ENCODE results near the gene PDE2A. TPM values are rescaled to one million over a fixed set of nuclear protein-coding genes. Genes with fewer than 3 reads are reported as not detected.

The PDE2A gene
- total RNA-seq, 2 donors from 2014 or later, result 33.0 to 38.8 TPM

DNA sequence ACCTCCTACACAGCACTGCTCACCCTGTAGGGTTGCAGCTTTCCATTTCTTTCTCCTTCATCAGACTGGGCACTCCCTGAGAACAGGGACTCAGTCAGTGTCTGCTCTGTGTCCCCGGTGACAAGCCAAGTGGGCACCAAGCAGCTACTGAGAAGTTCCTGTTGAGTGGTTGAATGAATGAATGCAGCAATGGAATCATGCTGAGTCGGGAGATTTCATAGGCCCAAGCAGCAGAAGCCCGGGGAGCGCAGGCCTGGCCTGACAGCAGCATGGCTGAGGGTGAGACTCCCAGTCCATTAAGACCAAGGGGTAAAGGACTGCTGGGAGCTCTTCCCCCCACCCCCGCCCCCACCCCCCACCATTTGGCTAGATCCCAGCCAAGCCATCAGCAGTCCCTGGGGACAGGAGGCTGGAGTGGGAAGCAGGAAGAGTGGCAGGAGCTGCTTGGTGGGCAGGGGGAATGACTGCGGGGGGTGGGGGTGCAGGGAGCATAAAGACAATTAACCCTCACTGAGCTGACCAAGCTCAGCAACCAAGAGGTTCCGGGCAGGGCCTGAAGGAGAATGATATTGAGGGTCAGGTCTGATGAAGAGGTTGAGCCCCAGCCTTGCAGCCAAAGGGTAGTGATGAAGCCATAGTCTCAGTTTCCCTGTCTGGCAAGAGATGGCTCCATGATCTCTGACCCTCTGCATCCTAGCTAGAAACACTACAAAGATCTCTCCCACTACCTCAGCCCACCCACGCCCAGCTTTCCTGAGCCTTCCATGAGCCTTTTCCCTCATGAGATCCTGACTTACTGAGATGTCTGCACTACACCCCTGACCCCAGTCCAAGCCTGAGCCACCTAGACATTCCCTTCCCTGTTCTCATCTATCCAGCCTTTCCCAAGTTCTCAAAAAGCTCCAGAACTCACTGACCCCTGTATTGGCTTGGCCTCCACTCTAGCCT lies 2.8 kb downstream of the PDE2A start:
- DNase-seq (ENCODE audit: low spot score), result no peak
- intact Hi-C loops (cut with DNase I), result loop anchor here in 1 of 2 donors (10.0 kb wide), 1 partner anchor 197 kb away; no protein-coding TSS in a partner anchor

DNA sequence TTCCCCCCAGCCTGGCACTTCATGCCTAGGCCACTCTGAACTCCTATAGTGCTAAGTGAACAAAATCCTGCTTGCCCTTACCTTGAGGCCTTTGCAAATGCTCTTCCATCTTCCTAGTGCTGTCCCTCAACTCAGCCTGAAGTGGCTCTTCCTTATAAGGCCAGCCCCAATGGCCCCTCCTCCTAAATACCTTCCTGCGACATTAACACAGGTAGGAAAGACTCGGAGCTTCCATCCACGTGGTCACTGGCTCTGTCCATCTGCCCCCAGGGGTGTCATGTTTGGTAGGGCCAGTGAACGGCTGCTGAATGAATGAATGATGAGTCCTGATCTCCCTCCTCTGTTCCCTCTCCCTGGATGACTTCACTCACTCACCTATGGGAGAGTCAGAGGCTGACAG lies 4.2 kb downstream of the PDE2A start:
- intact Hi-C loops (cut with DNase I), result loop anchor here in 1 of 2 donors (10.0 kb wide), 1 partner anchor 195 kb away; no protein-coding TSS in a partner anchor
- DNase-seq (ENCODE audit: low spot score), result no peak

DNA sequence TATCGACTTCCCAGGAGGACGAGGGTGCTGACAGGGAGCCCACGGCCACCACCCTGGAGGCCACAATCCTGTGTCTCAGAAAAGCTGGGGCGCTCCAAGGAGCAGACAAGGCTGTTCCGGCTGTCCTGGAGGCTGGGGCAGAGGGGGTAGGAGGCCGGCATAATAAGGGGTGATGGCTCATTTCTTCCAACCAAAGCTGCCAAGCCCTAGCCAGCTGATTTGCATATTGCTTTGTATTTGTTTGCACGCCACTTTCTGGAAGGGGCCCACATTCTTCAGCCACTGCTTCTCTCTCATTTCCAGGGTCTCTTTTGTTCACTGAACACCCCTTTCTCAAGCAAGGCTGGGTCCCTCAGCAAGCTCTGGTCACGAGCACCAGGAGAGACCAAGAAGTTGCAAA lies 4.7 kb downstream of the PDE2A start:
- intact Hi-C loops (cut with DNase I), result no loop called here
- DNase-seq (ENCODE audit: low spot score), result no peak

DNA sequence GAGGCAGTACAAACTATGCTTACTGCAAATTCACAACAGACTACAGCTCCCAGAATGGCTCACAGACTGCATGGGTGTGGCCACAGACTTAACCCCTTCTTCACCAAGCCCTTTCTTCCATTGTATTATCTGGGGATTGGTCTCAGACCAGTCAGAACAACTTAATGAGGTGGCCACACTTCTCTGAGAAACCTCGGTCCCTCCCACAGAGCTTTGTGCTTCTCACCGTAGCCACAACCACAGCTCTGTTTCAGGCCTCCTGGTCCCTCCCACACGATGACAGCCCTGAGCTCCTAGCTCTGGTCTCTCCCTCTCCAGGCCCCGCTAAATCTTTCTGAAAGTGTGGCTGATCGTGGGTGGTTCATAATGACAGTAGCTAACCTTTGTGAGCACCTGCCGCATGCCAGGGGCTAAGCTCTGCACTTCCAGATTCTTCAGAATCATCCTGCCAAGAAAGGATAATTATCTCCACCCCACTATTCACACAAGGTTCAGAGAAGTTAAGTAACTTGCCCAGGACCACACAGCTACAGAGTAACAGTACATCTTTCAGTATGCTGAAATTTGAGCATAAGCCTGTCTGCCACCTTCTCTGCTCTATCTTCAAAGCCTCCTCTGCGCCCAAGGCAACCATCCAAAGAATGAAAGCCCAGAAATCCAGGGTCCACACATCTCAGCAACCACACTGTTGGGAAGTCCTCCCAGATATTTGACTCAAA lies 5.4 kb downstream of the PDE2A start:
- no peak for DNase-seq (ENCODE audit: low spot score)
- intact Hi-C loops (cut with DNase I), result no loop called here

DNA sequence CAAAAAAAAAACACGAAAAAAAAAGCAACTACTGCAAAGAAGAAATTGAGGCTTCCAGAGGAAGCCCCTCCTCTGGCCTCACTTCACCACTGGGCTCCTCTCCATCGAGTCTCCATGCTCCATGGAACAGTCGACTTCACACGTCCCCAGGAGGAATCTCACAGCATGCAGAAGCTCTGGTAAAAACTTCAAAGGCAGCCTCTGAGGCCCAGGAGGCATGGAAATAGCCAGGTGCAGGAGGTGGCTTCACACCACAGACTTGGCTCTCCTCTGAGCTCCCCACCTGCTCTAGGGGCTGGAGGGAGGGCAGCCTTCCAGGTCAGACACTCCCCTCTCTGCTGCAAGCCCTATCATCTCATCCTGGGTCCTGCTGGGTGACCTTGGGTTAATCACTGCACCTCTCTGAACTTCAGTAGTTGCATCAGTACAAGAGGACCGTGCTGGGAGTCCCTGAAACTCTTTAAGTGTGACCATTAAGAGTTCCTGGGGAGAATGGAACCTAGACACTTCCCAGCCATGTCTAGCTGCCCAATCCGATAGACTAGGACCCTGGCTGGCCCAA lies 8.2 kb downstream of the PDE2A start:
- intact Hi-C loops (cut with DNase I), result loop anchor here in 1 of 2 donors (2.0 kb wide), 1 partner anchor 43 kb away; no protein-coding TSS in a partner anchor
- no peak for DNase-seq (ENCODE audit: low spot score)

DNA sequence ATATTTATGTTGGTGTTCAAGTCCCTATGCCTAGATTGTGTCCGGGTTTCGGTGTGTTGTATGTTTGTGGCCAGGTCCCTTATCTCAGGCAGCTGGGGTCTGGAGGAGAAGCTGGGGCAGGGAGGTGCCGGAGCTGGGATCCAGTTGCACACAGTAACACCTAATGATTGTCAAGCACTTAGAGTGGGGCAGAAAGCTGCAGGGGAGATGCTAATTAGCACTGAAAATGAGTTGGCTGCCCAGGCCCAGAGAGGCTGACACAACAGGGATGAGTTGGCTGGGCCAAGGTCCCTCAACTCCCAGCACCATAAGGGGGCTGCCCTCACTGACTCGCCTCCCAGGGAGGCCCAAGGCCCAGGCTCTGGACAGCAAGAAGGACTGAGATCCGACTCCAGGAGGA lies 12.2 kb downstream of the PDE2A start:
- intact Hi-C loops (cut with DNase I), result no loop called here
- no peak for DNase-seq (ENCODE audit: low spot score)

DNA sequence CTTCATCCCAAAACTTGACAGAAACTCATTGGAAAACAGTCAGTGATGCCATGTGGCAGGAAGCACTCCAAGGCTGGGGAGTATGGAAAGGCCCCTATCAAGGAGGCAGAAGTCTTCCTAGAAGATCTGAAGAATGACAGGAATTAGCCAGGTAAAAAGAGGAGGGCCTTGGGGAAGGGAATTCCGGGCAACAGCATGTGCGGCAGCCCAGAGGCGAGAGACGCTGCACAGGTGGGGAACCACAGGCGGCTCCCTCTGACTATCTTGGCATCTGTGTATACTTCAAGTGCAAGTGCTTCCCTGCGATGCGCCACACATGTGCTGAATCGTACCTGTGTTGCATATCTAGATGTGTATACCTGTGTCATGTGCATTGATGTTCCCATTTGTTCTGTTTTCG lies 12.7 kb downstream of the PDE2A start:
- DNase-seq (ENCODE audit: low spot score), result no peak
- intact Hi-C loops (cut with DNase I), result no loop called here

DNA sequence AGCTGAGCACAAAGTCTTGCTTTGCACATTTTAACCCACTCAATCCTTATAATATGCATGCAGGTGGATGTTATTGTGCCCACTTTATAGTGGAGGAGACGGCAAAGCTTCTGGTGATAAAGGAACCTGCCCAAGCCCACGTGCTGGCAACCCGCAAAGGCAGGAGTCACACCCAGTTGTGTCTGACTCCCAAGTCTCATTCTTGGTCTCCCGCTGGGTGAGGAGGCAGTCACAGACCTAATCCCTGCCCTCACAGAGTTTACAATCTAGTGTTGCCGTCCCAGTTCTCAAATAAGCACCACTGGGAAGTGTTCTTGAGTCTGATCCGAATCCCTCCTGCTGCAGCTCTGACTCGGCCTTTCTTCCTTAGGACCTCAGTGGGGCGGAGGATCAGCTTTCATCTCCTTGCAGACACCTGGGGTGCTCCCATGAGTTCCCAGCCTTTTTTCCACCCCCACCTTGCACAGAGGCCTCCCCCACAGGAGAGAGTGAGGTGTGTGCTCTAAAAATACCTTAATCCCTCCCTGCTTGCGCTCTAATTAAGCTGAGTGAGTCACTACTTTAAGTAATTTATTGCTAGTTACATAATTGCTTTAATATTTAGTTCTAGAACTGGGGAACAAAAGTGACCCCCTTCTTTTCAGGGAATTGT lies 15.1 kb downstream of the PDE2A start:
- intact Hi-C loops (cut with DNase I), result loop anchor here in 1 of 2 donors (10.0 kb wide), 1 partner anchor 174 kb away; no protein-coding TSS in a partner anchor
- no peak for DNase-seq (ENCODE audit: low spot score)

DNA sequence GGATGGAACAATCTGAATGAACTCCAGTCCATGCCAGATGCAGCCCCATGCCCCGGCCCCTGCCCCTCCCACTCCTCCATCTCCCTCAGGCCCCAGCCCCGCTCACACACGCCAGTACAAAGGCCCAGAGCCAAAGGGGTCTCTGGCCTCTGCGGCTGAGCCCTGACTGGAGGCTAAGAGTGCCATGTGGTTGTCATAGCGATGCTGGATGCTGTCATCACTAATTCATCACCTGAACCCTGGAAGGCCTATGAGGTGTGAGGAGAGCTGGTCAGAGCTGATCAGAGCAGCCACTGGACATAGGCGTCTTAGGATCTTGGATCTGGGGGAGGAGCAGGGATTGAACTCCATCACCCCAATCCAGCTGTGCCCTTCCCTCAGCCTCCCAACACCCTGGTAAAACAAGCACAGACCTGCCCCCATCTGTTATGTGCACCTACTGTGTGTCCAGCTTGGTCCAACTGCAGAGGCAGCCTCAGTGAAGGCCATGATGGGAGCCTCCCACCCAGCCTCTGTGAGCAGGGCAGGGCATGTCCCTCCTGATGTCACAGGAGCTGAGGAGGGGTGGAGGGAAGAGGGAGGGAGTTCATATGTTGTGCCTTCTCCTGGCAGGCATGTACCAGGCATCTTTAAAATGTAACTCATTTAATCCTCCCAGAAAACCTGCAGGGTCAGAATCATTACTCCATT lies 16.7 kb downstream of the PDE2A start:
- intact Hi-C loops (cut with DNase I), result loop anchor here in 1 of 2 donors (10.0 kb wide), 1 partner anchor 173 kb away; no protein-coding TSS in a partner anchor
- no peak for DNase-seq (ENCODE audit: low spot score)

DNA sequence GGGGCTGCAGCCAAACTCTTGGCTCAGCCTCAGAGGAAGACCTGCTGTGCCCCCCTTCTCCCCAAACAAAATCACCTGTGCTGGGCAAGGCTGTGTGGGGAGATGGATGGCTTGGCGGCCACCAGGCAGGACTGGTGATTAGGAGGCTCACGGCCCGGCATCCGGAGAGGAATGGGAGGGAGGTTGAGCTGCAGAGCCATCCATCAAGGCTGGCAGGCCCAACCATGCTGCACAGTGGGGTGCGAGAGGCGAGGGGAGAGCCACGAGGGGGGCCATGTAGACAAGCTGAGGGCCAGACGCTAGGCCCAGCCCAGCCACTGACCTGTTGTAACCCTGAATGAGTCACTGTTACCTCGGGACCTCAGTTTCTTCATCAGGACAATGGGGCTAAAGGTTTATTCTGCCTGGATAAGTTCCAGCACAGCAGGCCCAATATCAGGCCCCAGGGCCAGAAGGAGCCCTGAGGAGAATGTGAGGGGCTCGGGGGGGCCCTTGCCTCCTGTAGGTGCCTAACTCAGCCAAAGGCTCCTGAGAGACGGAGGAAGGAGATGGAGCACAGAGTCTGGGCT lies 18.2 kb downstream of the PDE2A start:
- intact Hi-C loops (cut with DNase I), result loop anchor here in 1 of 2 donors (10.0 kb wide), 1 partner anchor 171 kb away; no protein-coding TSS in a partner anchor

DNA sequence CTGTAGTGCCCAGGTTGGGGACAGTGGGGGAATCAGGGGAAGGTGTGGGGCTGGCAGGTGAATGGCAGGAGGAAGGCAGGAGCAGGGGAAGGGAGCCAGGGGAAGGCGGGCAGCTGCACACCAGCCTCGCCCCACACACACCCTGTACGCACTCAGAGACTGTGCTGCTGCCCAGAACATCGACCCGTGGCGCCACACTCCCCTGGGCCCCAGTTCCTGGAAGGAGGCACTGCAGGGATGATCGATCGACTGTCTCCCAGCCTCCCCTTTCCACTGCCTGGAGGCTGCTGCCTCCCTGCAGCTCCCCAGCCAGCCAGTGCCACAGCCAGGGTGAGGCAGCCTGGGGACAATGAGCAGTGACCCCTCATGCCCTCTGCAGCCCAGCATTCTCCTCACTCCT lies 19.2 kb downstream of the PDE2A start:
- no peak for DNase-seq (ENCODE audit: low spot score)
- intact Hi-C loops (cut with DNase I), result loop anchor here in 1 of 2 donors (10.0 kb wide), 1 partner anchor 170 kb away; no protein-coding TSS in a partner anchor

More for the DNA sequence above, 18.2 kb downstream of the PDE2A start:
- no peak for DNase-seq (ENCODE audit: low spot score)

DNA sequence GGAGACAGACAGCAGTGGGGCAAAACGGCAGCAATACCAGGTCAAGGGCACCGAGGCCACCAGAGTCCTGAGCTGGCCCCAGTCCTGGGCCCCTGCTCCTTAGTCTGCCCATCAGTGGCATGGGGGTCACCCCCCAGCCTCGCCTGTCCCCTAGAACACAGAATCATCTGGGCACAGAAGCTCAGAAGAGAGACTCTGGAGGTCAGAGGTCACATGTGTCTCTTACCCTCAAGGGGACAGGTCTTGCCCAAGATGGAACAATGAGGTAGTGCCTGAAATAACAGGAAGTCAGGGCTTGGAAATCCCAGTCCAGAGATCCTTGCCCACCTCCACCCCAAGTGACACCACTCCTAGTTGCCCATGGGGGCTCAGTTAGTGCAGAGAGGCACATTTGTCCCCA lies 20.6 kb downstream of the PDE2A start:
- intact Hi-C loops (cut with DNase I), result loop anchor here in 1 of 2 donors (10.0 kb wide), 1 partner anchor 169 kb away; no protein-coding TSS in a partner anchor
- no peak for DNase-seq (ENCODE audit: low spot score)

DNA sequence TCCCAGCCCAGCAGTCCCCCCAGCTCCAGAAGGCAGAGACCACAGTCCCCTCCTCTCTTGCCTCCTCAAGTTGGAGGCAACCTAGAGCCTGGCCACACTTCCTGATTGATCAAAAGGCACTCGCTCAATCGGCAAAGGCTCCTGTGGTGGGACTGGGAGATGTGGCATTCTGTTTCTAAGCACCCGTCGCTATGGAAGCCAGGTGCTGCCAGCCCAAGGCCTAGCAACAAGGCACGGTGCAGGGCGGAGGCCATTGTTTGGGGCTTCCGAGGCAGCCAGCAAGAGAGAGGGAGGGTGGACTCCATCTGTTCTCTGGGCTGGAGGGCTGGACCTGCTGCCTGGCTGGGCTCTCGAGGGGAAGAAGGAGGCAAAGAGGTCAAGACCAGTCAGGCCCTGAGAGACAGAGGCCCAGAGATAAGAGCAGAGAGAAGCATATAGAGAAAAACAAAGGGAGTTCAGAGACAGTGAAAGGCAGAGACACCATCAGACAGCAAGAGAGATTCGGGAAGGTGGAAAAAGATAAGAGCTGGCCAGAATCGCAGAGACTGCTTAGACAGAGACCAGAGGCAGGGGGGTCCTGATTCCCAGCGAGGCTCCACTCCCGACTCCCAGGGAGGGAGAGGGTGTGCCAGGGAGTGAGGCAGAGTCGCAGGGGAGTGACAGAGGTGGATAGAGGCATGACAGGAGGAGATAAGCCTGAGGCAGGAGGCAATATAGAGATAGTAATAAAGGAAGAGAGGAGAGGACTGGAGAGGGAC lies 21.2 kb downstream of the PDE2A start:
- no peak for DNase-seq (ENCODE audit: low spot score)
- intact Hi-C loops (cut with DNase I), result loop anchor here in 1 of 2 donors (10.0 kb wide), 1 partner anchor 168 kb away; no protein-coding TSS in a partner anchor

DNA sequence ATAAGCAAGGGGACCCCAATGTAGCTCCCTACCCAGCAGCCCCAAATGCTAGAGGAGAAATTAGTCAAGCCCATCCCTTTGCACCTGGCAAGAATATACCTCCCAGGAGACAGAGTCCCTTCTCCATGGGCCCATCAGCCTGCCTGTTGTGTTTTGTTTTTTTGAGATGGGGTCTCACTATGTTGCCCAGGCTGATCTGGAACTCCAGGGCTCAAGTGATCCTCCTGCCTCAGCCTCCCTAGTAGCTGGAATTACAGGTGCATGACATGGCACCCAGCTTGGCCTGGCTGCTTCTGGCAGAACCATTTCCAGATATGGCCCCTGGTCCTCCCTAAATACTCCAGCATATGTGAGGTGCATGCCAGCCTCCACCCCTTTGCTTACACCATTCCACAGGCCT lies 22.1 kb downstream of the PDE2A start:
- intact Hi-C loops (cut with DNase I), result loop anchor here in 1 of 2 donors (10.0 kb wide), 1 partner anchor 167 kb away; no protein-coding TSS in a partner anchor

DNA sequence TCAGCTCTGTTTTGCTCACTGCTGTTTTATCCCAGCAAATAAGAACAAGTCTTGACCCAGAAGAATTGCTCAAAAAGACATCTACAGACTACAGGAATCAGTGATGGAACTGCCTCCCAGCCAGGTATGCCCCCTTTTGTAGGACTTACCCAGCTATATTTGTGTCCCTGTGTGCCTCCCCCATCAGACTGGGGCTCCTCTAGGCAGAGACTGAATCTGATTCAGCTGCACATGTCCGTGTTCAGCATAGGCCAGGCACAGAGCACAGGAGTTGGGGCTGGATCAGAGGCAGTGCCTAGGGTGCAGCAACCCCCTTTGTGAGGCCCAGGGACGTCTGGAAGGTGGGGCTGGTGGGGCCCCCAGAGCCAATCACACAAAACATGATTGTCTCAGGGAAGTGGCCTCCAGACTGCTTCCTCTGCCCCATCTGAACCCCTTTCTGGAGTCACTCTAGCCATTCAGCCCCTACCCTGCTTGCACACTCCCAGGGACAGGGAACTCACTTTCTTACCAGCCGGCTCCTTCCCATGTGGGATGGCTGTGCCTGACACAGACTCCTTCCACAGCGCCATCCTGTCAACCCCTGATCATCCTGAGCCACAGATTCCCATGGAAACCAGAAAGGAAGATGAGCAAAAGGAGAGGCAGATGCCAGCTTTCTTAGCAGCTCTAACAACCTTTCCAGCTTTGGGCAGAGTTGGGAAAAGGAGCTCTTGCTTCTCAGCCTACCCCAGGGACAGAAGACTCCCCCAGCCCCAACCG lies 24.8 kb downstream of the PDE2A start:
- no peak for DNase-seq (ENCODE audit: low spot score)
- intact Hi-C loops (cut with DNase I), result loop anchor here in 1 of 2 donors (1.0 to 10.0 kb wide), 2 partner anchors 25 to 175 kb away; partner anchors contain the start of gene PDE2A

More for the DNA sequence above, 22.1 kb downstream of the PDE2A start:
- DNase-seq (ENCODE audit: low spot score), result no peak
